A549 (cell line): ENCODE measurements around the gene TES. TPM values are rescaled to one million over a fixed set of nuclear protein-coding genes. Genes with fewer than 3 reads are reported as not detected.

ENCODE experiments used
- ATAC-seq, 2 experiments: fragments of 200-7000 bp in 1 of 2; fragments of >200 bp in 1 of 2; cut with Nextera tagmentation in 1 of 2; cut with Tn5 transposase in 1 of 2; 3 replicates each; pipeline versions ENCODE4 v1.8.0 to v1.9.1; 2018 to 2020; ENCODE audit warnings: mild to moderate bottlenecking in 1 of 2, moderate library complexity in 1 of 2
- CTCF ChIA-PET: fragments of 300-600 bp; sonication (Branson Sonifier 250); formaldehyde crosslinking; extraction: SDS; loops from one replicate; lab custom pipeline; 2021; ENCODE audit warnings: antibody characterized with exemption, inconsistent platforms; lab: Yijun Ruan, JAX
- POLR2A ChIA-PET: fragments of 350-600 bp; formaldehyde crosslinking; extraction: SDS; loops from one replicate; lab custom pipeline; 2021; ENCODE audit warnings: antibody characterized with exemption, inconsistent platforms; lab: Yijun Ruan, JAX
- DNase-seq, 2 experiments: peaks; one replicate each; pipeline versions ENCODE4 v3.0.0 to v3.0.0-alpha.2; 2011 to 2016; ENCODE audit warnings: low read depth in 1 of 2, low spot score in 1 of 2
- FAIRE-seq: peaks from 2 replicates; lab custom pipeline; 2011; peaks lifted over from hg19 to GRCh38; lab: Jason Lieb, UNC
- H3K27ac ChIP-seq, 2 experiments: fragments of >200 bp; sonication (Bioruptor Twin); formaldehyde crosslinking; 3 replicates each; pipeline ENCODE4 v1.5.1; 2016 to 2017
- H3K4me1 ChIP-seq: fragments of >200 bp; sonication (Bioruptor Twin); formaldehyde crosslinking; 3 replicates; pipeline ENCODE4 v1.6.1; 2016
- H3K4me2 ChIP-seq: fragments of >200 bp; sonication (Bioruptor Twin); formaldehyde crosslinking; 3 replicates; pipeline ENCODE4 v1.6.1; 2016
- H3K4me3 ChIP-seq: fragments of >200 bp; sonication (Bioruptor Twin); formaldehyde crosslinking; 3 replicates; pipeline ENCODE4 v1.5.1; 2016
- H3K9me3 ChIP-seq: fragments of >200 bp; sonication (Bioruptor Twin); formaldehyde crosslinking; 3 replicates; pipeline ENCODE4 v1.6.1; 2016
- BHLHE40 ChIP-seq: IDR thresholded peaks from 2 replicates; pipeline ENCODE4 v1.6.1; 2012; ENCODE audit warnings: low read depth, low read length, inconsistent platforms
- CBX2 ChIP-seq: fragments of 200-600 bp; sonication (generic); IDR thresholded peaks from 2 replicates; pipeline ENCODE4 v1.6.1; 2016; ENCODE audit warnings: low read depth, mild to moderate bottlenecking, borderline replicate concordance
- CBX8 ChIP-seq: fragments of 200-600 bp; sonication (generic); IDR thresholded peaks from 2 replicates; pipeline ENCODE4 v1.6.1; 2016
- CEBPB ChIP-seq, 2 experiments: fragments of >200 bp in 1 of 2; sonication (Bioruptor Twin) in 1 of 2; formaldehyde crosslinking in 1 of 2; IDR thresholded peaks; 2 replicates each; pipeline ENCODE4 v1.6.1; 2012 to 2016
- EHMT2 ChIP-seq: fragments of 200-600 bp; sonication (generic); IDR thresholded peaks from 2 replicates; pipeline ENCODE4 v1.6.1; 2016; ENCODE audit warnings: antibody characterized with exemption, low read depth, mild to moderate bottlenecking, moderate library complexity
- EP300 ChIP-seq, 2 experiments: fragments of >200 bp; sonication (Bioruptor Twin); formaldehyde crosslinking; IDR thresholded peaks; 2 replicates in 1 of 2; 3 replicates in 1 of 2; pipeline ENCODE4 v1.6.1; 2016 to 2017
- FOSL2 ChIP-seq, 2 experiments: fragments of 450-650 bp in 1 of 2; fragments of >200 bp in 1 of 2; sonication (Bioruptor Twin) in 1 of 2; formaldehyde crosslinking; IDR thresholded peaks; 2 replicates each; pipeline versions ENCODE4 v1.5.0 to v1.6.1; 2016 to 2020; ENCODE audit warnings: mild to moderate bottlenecking in 1 of 2, moderate library complexity in 1 of 2
- FOXS1 ChIP-seq: fragments of 250-450 bp; sonication (Bioruptor Pico); IDR thresholded peaks from 2 replicates; pipeline ENCODE4 v1.5.0; 2020; ENCODE audit warnings: mild to moderate bottlenecking, moderate library complexity
- GATA3 ChIP-seq: IDR thresholded peaks from 2 replicates; pipeline ENCODE4 v1.6.1; 2012; ENCODE audit warnings: borderline replicate concordance
- HDAC2 ChIP-seq: fragments of 200-600 bp; sonication (generic); IDR thresholded peaks from 2 replicates; pipeline ENCODE4 v1.6.1; 2016
- HEYL ChIP-seq: fragments of 250-450 bp; sonication (Bioruptor Pico); IDR thresholded peaks from 2 replicates; pipeline ENCODE4 v1.8.0; 2021; ENCODE audit warnings: mild to moderate bottlenecking, moderate library complexity
- HOXA7 ChIP-seq: fragments of 250-450 bp; sonication (Bioruptor Pico); IDR thresholded peaks from 2 replicates; pipeline ENCODE4 v1.5.0; 2020; ENCODE audit warnings: mild to moderate bottlenecking, moderate library complexity
- HOXB13 ChIP-seq: fragments of 250-450 bp; sonication (Bioruptor Pico); IDR thresholded peaks from 2 replicates; pipeline ENCODE4 v1.5.0; 2020; ENCODE audit warnings: low read depth, mild to moderate bottlenecking, moderate library complexity
- HOXB5 ChIP-seq: fragments of 250-450 bp; sonication (Bioruptor Pico); IDR thresholded peaks from 2 replicates; pipeline ENCODE4 v1.5.0; 2020; ENCODE audit warnings: mild to moderate bottlenecking, moderate library complexity
- JUN ChIP-seq, 2 experiments: fragments of >200 bp; sonication (Bioruptor Twin); formaldehyde crosslinking; IDR thresholded peaks; 2 replicates in 1 of 2; 3 replicates in 1 of 2; pipeline ENCODE4 v1.6.1; 2016 to 2017
- JUNB ChIP-seq: fragments of >200 bp; sonication (Bioruptor Twin); formaldehyde crosslinking; IDR thresholded peaks from 2 replicates; pipeline ENCODE4 v1.6.1; 2016
- KDM1A ChIP-seq: fragments of 200-600 bp; sonication (generic); IDR thresholded peaks from 2 replicates; pipeline ENCODE4 v1.6.1; 2016; ENCODE audit warnings: low read depth, mild to moderate bottlenecking
- MAZ ChIP-seq: fragments of 150-350 bp; IDR thresholded peaks from 2 replicates; pipeline ENCODE4 v1.6.1; 2014; ENCODE audit warnings: antibody characterized with exemption, low read depth, low read length, borderline replicate concordance
- PHF8 ChIP-seq: fragments of 200-600 bp; sonication (generic); IDR thresholded peaks from 2 replicates; pipeline ENCODE4 v1.6.1; 2016; ENCODE audit warnings: low read depth, mild to moderate bottlenecking, antibody characterized with exemption, moderate library complexity, borderline replicate concordance
- RAD21 ChIP-seq, 2 experiments: fragments of >200 bp in 1 of 2; sonication (Bioruptor Twin) in 1 of 2; formaldehyde crosslinking in 1 of 2; IDR thresholded peaks in 1 of 2; conservative IDR thresholded peaks in 1 of 2; 2 replicates in 1 of 2; 3 replicates in 1 of 2; pipeline ENCODE4 v1.6.1; 2012 to 2018; ENCODE audit warnings: inconsistent platforms in 1 of 2
- RFX5 ChIP-seq: fragments of 450-650 bp; IDR thresholded peaks from 2 replicates; pipeline ENCODE4 v1.7.1; 2014; ENCODE audit warnings: antibody characterized with exemption, mild to moderate bottlenecking, moderate library complexity
- SMC3 ChIP-seq: fragments of >200 bp; sonication (Bioruptor Twin); formaldehyde crosslinking; IDR thresholded peaks from 3 replicates; pipeline ENCODE4 v1.6.1; 2018; ENCODE audit warnings: inconsistent platforms
- TFCP2L1 ChIP-seq: fragments of 250-450 bp; sonication (Bioruptor Pico); IDR thresholded peaks from 2 replicates; pipeline ENCODE4 v1.5.0; 2021; ENCODE audit warnings: mild to moderate bottlenecking
- WGBS: methylation state at CpG from one replicate; pipeline ENCODE4 v1.1.6; 2017; ENCODE audit errors: missing lambda C conversion rate; 5-methylcytosine and 5-hydroxymethylcytosine counted together
- polyA plus RNA-seq, 4 experiments: library from polyadenylated mRNA; depleted of rRNA in 3 of 4; stranded (reverse); fragments of >200 nt; fragmentation: RNase III in 1 of 4; extraction: RNeasy Plus Mini Kit Qiagen cat#74134 plus additional on column Dnase treatment in 1 of 4; gene quantifications; 2 replicates in 3 of 4; 3 replicates in 1 of 4; pipeline ENCODE4 v1.2.3, GENCODE V29; 2011 to 2017
- TF ChIP-seq, protein P1 (sequence below): fragments of 150-350 bp; IDR thresholded peaks from 2 replicates; pipeline ENCODE4 v1.6.1; 2014; ENCODE audit warnings: low read depth, mild to moderate bottlenecking, low read length
- TF ChIP-seq, protein P2 (sequence below): fragments of 250-450 bp; sonication (Bioruptor Pico); IDR thresholded peaks from 2 replicates; pipeline ENCODE4 v1.5.0; 2020; ENCODE audit warnings: low read depth, mild to moderate bottlenecking, moderate library complexity
- TF ChIP-seq, protein P3 (sequence below): fragments of 250-450 bp; sonication (Bioruptor Pico); IDR thresholded peaks from 2 replicates; pipeline ENCODE4 v1.5.0; 2021; ENCODE audit warnings: mild to moderate bottlenecking, moderate library complexity, borderline replicate concordance
- TF ChIP-seq, protein P4 (sequence below): fragments of 450-650 bp; IDR thresholded peaks from 2 replicates; pipeline ENCODE4 v1.6.1; 2014; ENCODE audit warnings: antibody characterized with exemption
- TF ChIP-seq, protein P5 (sequence below): IDR thresholded peaks from 2 replicates; pipeline ENCODE4 v1.6.1; 2012

The TES gene
- polyA plus RNA-seq, 2 of the 4 experiments (the other 2 are of a cell fraction): 45.9 to 134 TPM

DNA sequence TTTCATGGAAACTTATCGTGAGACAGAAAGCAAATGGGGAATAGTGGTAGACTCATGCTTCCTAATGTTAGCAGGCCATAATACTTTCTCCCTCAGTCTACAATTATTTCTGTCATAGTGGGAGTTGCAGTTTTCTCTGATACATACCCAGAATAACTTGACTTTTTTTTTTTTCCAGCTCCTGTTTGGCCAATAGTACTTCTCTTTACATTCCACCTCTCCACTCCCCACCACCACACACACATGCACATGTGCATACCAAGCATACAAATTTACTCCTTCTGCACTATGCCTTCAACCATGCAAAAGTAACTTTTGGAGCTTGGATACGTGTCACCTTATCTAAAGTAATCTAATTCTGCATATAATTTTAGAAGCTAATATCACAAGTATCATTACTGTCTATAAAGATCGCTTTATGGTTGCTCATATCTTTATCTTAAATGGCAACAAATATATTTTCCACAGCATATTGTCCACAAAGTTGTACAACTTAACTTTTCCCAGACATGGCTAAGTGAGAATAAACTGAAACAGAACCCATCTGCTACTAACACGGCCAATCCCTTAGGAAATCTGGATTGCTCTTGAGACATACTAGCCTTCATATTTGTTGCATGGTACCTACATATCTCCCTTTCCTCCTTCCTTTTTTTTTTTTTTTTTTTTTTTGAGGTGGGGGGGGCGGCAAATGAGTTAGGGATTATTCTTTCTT is 49.0 kb downstream of the TES start:
- no peak overlapping the region for H3K4me3 ChIP-seq
- TF ChIP-seq, protein P1, sequence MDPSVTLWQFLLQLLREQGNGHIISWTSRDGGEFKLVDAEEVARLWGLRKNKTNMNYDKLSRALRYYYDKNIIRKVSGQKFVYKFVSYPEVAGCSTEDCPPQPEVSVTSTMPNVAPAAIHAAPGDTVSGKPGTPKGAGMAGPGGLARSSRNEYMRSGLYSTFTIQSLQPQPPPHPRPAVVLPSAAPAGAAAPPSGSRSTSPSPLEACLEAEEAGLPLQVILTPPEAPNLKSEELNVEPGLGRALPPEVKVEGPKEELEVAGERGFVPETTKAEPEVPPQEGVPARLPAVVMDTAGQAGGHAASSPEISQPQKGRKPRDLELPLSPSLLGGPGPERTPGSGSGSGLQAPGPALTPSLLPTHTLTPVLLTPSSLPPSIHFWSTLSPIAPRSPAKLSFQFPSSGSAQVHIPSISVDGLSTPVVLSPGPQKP: no peak
- no peak for TF ChIP-seq BHLHE40
- no peak for TF ChIP-seq HDAC2
- no peak for TF ChIP-seq CBX8
- no peak for TF ChIP-seq FOXS1
- no peak for TF ChIP-seq RAD21 (conservative IDR thresholded peaks at IDR 0.05 in 1 of 2, IDR thresholded peaks at IDR 0.05 in 1 of 2)
- no peak for TF ChIP-seq MAZ
- TF ChIP-seq JUNB: no peak
- no peak for TF ChIP-seq PHF8
- no peak for TF ChIP-seq CBX2
- TF ChIP-seq HEYL (CRISPR knock-in tag): no peak
- TF ChIP-seq, protein P2, sequence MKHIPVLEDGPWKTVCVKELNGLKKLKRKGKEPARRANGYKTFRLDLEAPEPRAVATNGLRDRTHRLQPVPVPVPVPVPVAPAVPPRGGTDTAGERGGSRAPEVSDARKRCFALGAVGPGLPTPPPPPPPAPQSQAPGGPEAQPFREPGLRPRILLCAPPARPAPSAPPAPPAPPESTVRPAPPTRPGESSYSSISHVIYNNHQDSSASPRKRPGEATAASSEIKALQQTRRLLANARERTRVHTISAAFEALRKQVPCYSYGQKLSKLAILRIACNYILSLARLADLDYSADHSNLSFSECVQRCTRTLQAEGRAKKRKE (CRISPR knock-in tag): no peak
- TF ChIP-seq TFCP2L1: no peak
- TF ChIP-seq CEBPB (IDR thresholded peaks at IDR 0.05): no peak
- POLR2A ChIA-PET: interaction anchor here (0.7 to 3.8 kb wide), 12 partner anchors 12 to 412 kb away, joined by 3 to 31 read pairs (median 4); partner anchors contain the start of gene CAV2
- peak; percentile 43 to 55; a peak in 5 of 6 replicates for ATAC-seq
- peak; percentile 9 to 39 for DNase-seq
- H3K27ac ChIP-seq: peak overlapping the region; percentile 73 to 88
- H3K9me3 ChIP-seq: no peaks in the 10 kb centered on the region
- CTCF ChIA-PET: interaction anchor here (0.6 to 6.0 kb wide), 57 partner anchors 9 to 551 kb away, joined by 3 to 108 read pairs (median 4); partner anchors contain the start of gene TES
- WGBS: 38% methylated on average over 5 of the region's 5 CpGs
- H3K4me1 ChIP-seq: peaks cover 32% of the 10 kb centered on the region
- H3K4me2 ChIP-seq: peak overlapping the region; percentile 58
- peak; percentile 13 for FAIRE-seq

DNA sequence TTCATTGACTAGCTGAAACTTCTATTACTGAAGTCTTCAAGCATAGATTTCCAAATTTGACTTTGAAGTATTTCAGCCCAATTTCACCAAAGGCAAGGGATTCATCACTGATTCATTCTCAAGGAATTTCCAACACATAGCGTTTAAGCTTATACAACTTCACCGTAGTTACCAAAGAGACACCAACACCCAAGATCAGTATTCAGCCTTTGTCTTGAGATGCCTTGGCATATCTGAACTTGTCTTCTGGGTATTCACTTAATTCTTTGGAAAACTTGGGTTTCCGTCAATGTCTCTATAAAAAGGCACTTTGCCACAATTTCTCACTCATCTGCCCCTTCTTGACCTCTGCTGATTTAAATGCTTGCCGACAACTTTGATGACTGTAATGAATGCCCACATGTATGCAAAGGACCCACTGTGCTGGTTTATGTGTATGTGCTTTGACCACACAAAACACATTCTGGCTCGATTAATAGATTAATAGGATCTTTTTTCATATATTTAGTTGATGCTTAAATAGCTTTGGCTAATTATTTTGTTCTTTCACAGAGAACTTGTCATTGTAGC is 49.6 kb downstream of the TES start:
- ATAC-seq (peak; percentile 53 to 85; a peak in 4 of 6 replicates), DNase-seq (peak; percentile 55 to 86), FAIRE-seq (peak; percentile 97)
- POLR2A ChIA-PET: interaction anchor here (0.7 to 3.8 kb wide), 10 partner anchors 12 to 411 kb away, joined by 3 to 31 read pairs (median 7); partner anchors contain the start of gene CAV2
- CTCF ChIA-PET: interaction anchor here (0.7 to 6.0 kb wide), 39 partner anchors 8 to 550 kb away, joined by 3 to 108 read pairs (median 4); no protein-coding TSS in a partner anchor
- peak overlapping the region; percentile 73 to 88 for H3K27ac ChIP-seq
- H3K4me1 ChIP-seq: peaks cover 32% of the 10 kb centered on the region
- no peaks in the 10 kb centered on the region for H3K9me3 ChIP-seq
- 29% methylated on average over 5 of the region's 5 CpGs for WGBS
- peak overlapping the region; percentile 58 for H3K4me2 ChIP-seq
- TF ChIP-seq RFX5: no peak
- peak in 1 of 2 experiments; percentile 50; a peak in 3 of 5 replicates for TF ChIP-seq JUN (IDR thresholded peaks at IDR 0.05)
- TF ChIP-seq, protein P3, sequence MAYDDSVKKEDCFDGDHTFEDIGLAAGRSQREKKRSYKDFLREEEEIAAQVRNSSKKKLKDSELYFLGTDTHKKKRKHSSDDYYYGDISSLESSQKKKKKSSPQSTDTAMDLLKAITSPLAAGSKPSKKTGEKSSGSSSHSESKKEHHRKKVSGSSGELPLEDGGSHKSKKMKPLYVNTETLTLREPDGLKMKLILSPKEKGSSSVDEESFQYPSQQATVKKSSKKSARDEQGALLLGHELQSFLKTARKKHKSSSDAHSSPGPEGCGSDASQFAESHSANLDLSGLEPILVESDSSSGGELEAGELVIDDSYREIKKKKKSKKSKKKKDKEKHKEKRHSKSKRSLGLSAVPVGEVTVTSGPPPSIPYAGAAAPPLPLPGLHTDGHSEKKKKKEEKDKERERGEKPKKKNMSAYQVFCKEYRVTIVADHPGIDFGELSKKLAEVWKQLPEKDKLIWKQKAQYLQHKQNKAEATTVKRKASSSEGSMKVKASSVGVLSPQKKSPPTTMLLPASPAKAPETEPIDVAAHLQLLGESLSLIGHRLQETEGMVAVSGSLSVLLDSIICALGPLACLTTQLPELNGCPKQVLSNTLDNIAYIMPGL (CRISPR knock-in tag): no peak
- TF ChIP-seq JUNB: peak; percentile 77
- TF ChIP-seq BHLHE40: no peak
- TF ChIP-seq SMC3: peak; percentile 54; the same call in 2 of the 3 replicates
- TF ChIP-seq HOXB5 (CRISPR knock-in tag): 0 out of 2 replicates have a peak, but pooled peaks have one; percentile 21
- no peak for TF ChIP-seq EHMT2
- TF ChIP-seq CEBPB (IDR thresholded peaks at IDR 0.05): peak; percentile 26 to 54; a peak in 2 of 4 replicates
- TF ChIP-seq GATA3: peak; percentile 74; the same call in 1 of the 2 replicates
- peak; percentile 37 to 58 for TF ChIP-seq RAD21 (conservative IDR thresholded peaks at IDR 0.05 in 1 of 2, IDR thresholded peaks at IDR 0.05 in 1 of 2)
- peak; percentile 69; the same call in 1 of the 2 replicates for TF ChIP-seq FOSL2 (IDR thresholded peaks at IDR 0.05)
- peak; percentile 85 for TF ChIP-seq FOSL2 (CRISPR knock-in tag; IDR thresholded peaks at IDR 0.05)
- peak; percentile 18 to 46; a peak in 2 of 5 replicates for TF ChIP-seq EP300 (IDR thresholded peaks at IDR 0.05)
- 0 out of 2 replicates have a peak, but pooled peaks have one; percentile 16 for TF ChIP-seq HOXA7 (CRISPR knock-in tag)
- TF ChIP-seq, protein P4, sequence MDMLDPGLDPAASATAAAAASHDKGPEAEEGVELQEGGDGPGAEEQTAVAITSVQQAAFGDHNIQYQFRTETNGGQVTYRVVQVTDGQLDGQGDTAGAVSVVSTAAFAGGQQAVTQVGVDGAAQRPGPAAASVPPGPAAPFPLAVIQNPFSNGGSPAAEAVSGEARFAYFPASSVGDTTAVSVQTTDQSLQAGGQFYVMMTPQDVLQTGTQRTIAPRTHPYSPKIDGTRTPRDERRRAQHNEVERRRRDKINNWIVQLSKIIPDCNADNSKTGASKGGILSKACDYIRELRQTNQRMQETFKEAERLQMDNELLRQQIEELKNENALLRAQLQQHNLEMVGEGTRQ: no peak
- TF ChIP-seq KDM1A: no peak
- TF ChIP-seq, protein P5, sequence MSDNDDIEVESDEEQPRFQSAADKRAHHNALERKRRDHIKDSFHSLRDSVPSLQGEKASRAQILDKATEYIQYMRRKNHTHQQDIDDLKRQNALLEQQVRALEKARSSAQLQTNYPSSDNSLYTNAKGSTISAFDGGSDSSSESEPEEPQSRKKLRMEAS: 0 out of 2 replicates have a peak, but pooled peaks have one; percentile 28
- TF ChIP-seq HOXB13 (CRISPR knock-in tag): 0 out of 2 replicates have a peak, but pooled peaks have one; percentile 68
- H3K4me3 ChIP-seq: no peak overlapping the region
